Measurements from ENCODE around the gene DOK7.

DNA sequence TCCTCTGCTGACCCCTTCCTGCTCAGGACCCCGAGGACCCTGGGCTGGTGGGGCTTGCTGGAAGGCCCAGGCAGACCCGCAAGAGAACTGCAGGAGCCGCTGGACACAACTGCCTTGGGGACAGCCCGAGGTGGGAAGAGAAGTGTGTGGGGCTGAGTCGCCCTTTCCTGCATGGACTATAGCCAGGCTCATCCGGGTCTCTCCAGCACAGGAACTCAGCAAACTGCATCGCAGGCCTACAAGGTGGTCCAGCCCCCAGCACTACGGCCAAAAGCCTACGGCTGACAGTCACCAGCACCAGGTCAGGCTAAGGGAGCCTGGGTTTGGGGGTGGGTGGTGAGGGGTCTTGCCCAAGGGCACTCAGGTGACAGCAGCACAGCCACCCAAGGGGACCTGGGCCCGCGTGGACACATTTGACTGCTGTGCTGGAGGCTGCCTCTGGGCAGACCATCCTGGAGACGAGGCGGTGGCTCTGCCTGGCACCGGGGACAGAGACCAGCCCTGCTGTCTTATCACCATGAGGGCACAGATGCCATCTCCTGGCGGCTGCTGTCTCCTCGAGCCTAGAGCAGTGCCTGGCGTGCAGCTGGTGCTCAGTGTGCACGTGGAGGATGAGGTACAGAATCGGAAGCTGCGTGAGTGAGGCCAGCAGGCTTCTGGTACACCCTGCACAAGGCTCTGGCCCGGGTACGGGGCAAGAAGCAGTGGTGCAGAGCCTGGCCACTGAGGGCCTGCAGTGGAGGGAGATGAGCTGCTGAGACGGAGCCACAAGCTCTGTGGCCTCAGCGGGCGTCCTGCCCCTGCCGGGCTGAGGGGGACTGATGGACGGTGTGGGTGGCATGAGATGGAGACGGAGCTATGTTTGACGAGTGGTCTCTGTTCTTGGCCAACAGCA is 54.0 kb downstream of the DOK7 start:
- TF ChIP-seq, protein P1, sequence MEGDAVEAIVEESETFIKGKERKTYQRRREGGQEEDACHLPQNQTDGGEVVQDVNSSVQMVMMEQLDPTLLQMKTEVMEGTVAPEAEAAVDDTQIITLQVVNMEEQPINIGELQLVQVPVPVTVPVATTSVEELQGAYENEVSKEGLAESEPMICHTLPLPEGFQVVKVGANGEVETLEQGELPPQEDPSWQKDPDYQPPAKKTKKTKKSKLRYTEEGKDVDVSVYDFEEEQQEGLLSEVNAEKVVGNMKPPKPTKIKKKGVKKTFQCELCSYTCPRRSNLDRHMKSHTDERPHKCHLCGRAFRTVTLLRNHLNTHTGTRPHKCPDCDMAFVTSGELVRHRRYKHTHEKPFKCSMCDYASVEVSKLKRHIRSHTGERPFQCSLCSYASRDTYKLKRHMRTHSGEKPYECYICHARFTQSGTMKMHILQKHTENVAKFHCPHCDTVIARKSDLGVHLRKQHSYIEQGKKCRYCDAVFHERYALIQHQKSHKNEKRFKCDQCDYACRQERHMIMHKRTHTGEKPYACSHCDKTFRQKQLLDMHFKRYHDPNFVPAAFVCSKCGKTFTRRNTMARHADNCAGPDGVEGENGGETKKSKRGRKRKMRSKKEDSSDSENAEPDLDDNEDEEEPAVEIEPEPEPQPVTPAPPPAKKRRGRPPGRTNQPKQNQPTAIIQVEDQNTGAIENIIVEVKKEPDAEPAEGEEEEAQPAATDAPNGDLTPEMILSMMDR (IDR thresholded peaks at IDR 0.05; ENCODE audit: low read depth, low read length, missing input control) = no peak
- TF ChIP-seq, protein P2, sequence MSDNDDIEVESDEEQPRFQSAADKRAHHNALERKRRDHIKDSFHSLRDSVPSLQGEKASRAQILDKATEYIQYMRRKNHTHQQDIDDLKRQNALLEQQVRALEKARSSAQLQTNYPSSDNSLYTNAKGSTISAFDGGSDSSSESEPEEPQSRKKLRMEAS (IDR thresholded peaks at IDR 0.05) = no peak
- TF ChIP-seq GABPA (IDR thresholded peaks at IDR 0.05 in 1 of 2, conservative IDR thresholded peaks at IDR 0.05 in 1 of 2) (no peak), TAF1 (conservative IDR thresholded peaks at IDR 0.05) (no peak), JUND (IDR thresholded peaks at IDR 0.05) (no peak), SP1 (IDR thresholded peaks at IDR 0.05) (no peak), RAD21 (IDR thresholded peaks at IDR 0.05) (no peak), EGR1 (IDR thresholded peaks at IDR 0.05; ENCODE audit: low read depth in 2 of 2) (no peak), RXRA (IDR thresholded peaks at IDR 0.05) (no peak), FOXA1 (IDR thresholded peaks at IDR 0.05) (no peak)
- TF ChIP-seq, protein P3, sequence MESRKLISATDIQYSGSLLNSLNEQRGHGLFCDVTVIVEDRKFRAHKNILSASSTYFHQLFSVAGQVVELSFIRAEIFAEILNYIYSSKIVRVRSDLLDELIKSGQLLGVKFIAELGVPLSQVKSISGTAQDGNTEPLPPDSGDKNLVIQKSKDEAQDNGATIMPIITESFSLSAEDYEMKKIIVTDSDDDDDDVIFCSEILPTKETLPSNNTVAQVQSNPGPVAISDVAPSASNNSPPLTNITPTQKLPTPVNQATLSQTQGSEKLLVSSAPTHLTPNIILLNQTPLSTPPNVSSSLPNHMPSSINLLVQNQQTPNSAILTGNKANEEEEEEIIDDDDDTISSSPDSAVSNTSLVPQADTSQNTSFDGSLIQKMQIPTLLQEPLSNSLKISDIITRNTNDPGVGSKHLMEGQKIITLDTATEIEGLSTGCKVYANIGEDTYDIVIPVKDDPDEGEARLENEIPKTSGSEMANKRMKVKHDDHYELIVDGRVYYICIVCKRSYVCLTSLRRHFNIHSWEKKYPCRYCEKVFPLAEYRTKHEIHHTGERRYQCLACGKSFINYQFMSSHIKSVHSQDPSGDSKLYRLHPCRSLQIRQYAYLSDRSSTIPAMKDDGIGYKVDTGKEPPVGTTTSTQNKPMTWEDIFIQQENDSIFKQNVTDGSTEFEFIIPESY (IDR thresholded peaks at IDR 0.05) = no peak
- TF ChIP-seq, protein P4, sequence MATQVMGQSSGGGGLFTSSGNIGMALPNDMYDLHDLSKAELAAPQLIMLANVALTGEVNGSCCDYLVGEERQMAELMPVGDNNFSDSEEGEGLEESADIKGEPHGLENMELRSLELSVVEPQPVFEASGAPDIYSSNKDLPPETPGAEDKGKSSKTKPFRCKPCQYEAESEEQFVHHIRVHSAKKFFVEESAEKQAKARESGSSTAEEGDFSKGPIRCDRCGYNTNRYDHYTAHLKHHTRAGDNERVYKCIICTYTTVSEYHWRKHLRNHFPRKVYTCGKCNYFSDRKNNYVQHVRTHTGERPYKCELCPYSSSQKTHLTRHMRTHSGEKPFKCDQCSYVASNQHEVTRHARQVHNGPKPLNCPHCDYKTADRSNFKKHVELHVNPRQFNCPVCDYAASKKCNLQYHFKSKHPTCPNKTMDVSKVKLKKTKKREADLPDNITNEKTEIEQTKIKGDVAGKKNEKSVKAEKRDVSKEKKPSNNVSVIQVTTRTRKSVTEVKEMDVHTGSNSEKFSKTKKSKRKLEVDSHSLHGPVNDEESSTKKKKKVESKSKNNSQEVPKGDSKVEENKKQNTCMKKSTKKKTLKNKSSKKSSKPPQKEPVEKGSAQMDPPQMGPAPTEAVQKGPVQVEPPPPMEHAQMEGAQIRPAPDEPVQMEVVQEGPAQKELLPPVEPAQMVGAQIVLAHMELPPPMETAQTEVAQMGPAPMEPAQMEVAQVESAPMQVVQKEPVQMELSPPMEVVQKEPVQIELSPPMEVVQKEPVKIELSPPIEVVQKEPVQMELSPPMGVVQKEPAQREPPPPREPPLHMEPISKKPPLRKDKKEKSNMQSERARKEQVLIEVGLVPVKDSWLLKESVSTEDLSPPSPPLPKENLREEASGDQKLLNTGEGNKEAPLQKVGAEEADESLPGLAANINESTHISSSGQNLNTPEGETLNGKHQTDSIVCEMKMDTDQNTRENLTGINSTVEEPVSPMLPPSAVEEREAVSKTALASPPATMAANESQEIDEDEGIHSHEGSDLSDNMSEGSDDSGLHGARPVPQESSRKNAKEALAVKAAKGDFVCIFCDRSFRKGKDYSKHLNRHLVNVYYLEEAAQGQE (IDR thresholded peaks at IDR 0.05) = no peak
